Ecto neural progenitor cell (in vitro differentiated cells): ENCODE results near the gene FAM222A.

Experiments
- DNase-seq: peaks from one replicate; pipeline ENCODE4 v3.0.0-alpha.2; 2018; ENCODE audit warnings: low spot score

Gene FAM222A

DNA sequence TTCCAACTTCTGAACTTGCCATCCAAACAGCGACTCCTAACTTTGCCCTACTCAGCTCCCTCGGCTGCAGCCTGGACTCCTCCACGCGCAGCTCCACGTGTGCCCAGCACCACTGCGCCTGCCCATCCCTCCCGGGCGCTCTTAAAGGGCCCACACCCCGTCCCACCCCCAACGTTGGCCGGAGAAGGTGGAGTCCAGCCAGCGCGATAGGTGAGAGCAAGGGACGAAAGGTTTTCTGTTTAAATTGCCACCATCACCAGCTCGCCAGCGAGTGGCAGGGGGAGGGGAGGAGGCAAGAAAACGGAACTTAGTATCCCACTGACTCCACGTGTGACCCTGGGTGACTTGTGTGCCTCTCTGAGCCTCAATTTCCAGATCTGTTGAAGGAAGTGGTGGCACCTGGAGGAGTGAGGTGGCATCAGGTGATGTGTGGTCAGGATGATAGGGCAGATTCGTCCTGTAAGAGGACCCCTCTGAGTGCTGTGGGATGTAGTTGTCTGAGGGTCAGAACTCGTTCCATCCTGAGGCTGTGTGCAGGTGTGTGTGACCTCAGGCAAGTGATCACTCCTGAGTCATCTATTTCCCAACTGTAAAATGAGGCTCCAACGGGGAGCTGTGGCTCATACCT is 59.9 kb downstream of the FAM222A start:
- DNase-seq: no peak

- peak; percentile 90 for DNase-seq
Measured at GRCh38 chr12:109775172-109775881, 61.7 kb downstream of the FAM222A start.

DNA sequence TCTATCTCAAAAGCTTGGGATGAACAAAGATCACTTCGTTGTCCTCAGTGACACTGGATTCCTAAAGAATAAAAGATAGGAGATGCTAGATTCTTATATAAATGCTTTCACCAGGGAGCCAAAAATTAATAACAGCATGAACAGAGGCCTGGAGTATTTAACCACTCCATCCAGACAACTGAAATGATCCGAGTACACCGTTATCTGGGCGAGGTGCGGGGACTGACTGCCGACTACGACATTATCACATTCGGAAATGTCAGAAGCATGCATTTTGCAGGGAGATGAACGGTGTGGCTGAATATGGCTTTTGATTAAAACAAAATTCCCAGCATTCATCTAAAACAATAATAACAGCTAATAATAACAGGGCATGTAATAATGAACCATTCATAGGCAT is 63.0 kb downstream of the FAM222A start:
- no peak for DNase-seq

DNA sequence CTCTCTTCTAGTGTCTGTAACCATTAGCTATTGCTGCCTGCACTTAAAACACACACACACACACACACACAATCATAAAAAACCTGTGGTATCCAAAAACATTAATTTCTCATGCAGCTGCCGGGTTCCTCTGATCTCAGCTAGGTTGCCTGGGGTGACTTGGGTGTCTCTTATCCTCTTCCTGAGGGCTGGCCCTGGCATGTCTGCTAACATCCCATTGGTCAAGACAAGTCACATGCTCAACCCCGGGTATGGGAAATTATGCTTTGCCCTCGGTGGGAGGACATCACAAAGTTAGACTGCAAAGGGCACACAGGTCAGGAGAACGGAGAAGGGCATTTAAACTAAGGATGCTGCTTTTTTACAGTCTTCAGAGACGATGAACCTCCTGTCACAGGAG is 63.9 kb downstream of the FAM222A start:
- DNase-seq: no peak

GRCh38 chr12:109778684-109779083 is 65.1 kb downstream of the FAM222A start:
- DNase-seq: no peak

- no peak for DNase-seq
Measured at GRCh38 chr12:109779382-109779781, 65.8 kb downstream of the FAM222A start.

DNA sequence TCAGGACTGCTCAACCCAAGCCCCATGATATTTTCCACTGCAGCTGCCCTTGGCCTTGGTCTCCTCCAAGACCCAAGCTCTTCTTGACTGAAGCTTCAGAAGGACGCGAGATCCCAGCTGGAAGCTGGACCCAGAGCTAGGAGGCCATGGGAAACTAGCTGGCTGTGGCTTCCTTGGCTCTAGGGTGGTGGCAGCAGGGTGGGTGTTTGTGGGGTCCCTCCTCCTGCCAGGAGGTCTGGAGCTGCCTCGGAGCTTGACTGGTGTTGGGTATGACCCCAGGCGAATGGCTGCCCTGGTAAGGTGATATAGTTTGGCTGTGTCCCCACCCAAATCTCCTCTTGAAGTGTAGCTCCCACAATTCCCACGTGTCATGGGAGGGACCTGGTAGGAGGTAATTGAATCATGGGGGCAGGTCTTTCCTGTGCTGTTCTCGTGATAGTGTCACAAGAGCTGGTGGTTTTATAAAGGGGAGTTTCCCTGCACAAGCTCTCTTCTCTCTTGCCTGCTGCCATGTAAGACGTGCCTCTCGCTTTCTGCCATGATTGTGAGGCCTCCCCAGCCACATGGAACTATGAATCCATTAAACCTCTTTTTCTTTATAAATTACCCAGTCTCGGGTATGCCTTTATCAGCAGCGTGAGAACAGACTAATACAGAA is 68.2 kb downstream of the FAM222A start:
- no peak for DNase-seq

DNA sequence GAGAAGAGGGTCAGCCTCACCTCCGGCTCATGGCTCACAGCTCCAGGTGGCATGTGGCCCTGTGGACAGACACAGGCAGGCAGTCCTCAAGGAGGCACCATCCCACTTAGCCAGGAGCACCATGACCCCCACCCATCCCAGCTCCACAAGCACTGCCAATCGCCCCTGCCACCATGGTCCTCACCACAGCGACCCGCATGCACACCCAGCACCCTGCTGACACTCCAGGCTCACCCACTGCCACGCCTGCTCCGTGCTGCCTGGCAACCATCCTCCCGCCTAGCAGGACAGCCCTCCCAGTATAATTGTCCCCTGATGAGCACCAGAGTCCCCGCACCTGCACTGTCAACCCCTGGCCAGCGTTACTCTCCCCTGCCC is 68.7 kb downstream of the FAM222A start:
- no peak for DNase-seq

DNA sequence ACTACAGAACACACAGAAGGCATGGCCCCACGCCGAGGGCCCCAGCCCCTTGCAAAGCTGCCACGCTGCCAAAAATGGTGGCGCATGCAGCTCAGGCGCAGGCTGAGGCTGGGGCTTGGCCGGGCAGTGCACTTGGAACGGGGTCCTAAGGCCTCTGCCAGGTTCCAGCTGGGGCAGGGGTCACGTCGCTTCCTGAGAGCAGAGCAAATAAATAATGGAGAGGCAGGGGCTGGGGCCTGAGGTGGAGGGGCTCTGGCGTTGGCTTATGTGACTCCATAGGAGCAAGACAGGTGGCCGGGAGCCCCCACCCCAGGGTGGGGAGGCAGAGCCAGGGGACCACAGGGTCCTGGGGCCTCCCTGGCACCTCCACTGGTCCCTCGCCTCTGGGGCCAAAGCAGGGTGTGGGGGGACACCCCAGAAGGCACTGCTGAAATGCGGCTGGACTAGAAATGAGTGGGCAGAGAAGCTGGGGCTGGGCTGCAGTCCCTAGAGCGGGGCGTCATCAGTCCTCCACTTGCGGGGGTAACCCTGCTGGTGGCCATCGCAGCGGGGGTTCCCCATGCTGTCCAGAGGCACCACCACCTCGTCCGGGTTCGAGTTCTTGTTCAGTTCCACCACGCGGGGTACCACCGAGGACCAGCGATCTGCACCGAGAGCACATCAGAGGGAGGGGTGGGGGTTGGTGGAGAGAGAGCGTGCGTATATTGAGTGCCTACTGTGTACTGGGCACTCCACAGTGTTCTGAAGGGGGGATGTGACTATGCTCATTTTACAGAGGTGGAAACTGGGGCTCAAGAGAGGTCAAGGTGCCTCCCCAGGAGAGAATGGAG is 69.7 kb downstream of the FAM222A start:
- DNase-seq: no peak

GRCh38 chr12:109783965-109784244 is 70.3 kb downstream of the FAM222A start:
- DNase-seq: no peak

DNA sequence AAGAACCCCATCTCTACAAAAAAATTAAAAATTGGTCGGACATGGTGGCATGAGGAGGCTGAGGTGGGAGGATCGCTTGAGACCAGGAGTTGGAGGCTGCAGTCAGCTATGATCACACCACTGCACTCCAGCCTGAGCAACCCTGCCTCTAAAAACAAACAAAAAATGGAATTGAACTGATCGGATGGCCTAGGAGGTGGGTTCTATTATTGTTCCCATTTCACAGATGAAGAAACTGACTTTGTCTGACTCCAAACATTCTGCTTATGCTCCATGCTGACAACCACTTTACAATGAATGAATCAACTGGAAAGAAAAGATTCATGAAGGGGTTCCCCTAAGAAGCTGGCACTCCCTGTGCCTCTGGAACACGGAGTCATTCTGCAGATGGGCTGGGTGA is 72.2 kb downstream of the FAM222A start:
- no peak for DNase-seq

DNA sequence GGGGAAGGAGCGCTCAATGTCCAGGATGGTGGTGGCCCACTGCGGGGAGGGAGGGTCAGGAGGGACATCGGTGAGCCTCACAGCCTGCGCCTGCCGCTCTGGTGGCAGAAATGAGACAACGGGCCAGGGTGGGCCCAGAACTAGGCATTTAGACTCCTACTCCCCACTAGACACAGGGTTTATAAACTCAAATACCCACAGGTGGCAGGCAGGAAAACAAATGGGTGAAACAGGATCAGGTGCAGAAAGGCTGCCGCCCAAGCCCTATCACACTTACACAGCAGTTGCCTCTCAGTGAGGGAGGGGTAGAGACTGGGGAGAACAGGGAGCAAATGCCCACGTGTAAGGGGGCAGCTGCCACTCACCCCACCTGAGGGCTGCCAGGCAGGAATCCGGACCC is 73.2 kb downstream of the FAM222A start:
- DNase-seq: no peak

GRCh38 chr12:109789526-109790048 is 76.0 kb downstream of the FAM222A start:
- no peak for DNase-seq

GRCh38 chr12:109792992-109793391 is 79.4 kb downstream of the FAM222A start:
- no peak for DNase-seq

DNA sequence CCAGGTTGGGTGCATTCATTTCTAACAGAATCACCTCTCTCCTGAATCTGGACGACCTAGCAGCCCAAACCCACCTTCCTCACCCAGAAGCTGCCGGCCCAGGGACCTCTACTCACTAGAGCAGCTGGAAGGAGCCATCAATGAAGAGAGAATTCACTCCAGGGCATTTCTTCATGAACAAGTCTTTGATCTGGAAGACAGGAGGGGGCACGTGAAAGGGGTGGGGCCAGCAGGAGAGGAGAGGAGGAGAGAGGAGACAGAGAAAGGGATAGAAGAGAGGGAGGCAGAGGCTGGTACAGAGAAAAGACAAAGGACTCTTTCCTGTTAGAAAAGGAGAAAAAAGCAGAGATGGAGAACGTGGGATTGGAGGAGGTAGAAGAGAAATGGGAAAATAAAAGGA is 79.8 kb downstream of the FAM222A start:
- DNase-seq: no peak

DNA sequence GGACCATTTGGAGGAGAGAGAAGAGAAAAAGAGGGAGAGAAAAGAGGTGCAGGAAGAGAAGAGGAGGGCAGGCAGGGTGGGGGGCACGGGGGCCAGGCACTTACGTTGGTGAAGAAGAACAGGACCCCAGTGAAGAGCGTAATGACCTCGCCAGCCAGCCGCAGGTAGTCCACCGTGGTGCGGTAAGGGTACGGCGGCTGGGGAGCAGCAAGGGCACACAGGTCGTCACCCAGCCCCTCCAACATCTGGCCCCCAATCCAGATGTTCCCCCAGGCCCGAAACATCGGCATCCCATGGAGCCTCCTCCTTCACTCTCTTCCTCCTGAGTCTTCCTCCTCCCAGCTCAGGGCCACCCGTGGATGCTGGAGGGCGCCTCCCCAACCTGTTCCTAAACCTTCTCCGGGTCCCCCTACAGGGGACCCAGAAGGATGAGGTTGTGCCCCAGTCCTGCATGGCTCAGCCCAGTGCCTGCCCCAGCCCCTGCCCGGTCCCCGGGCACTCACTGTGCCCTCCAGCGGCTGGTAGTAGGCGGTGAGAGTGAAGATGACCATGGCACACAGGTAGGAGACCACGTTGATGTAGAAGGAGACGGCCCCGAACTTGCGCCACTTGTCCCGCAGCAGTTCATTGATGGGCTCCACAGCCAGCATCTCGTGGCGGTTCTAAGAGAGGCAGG is 80.3 kb downstream of the FAM222A start:
- no peak for DNase-seq

DNA sequence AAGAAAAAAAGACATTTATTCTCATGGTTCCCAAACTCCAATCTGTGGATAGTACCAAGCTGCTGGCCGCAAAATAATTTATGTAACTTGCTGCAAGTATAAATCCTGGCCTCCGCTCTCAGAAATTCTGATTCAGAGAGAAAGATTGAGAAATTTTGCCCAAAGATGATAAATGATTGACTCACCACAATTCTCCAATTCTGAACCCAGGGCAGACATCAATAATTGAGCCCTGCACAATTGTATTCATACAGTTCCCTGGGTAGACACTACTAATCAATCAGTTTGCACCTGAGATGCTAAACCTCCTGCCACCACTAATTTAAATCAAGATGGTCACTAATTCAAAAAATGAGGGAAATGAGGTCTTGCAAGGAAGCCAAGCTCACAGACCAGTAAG is 81.4 kb downstream of the FAM222A start:
- no peak for DNase-seq

DNA sequence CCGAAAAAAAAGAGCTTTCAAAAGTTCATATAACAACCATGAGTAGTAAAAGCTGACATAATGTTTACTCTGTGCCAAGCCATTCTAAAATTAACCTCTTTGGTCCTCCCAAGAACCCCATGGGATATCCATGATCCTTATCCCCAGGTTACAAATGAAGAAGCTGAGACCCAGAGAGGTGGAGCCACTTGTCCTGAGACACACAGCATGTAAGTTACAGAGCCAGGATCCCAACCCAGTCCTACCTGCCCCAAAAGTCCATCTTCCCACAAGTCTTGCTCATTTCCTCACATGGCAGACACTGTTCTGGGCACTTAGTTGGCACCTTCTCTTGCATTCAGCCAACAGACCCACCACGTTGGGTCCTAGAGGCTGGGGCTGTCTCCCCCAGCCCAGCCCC is 82.4 kb downstream of the FAM222A start:
- no peak for DNase-seq

- no peak for DNase-seq
Measured at GRCh38 chr12:109797905-109798669, 84.5 kb downstream of the FAM222A start.

DNA sequence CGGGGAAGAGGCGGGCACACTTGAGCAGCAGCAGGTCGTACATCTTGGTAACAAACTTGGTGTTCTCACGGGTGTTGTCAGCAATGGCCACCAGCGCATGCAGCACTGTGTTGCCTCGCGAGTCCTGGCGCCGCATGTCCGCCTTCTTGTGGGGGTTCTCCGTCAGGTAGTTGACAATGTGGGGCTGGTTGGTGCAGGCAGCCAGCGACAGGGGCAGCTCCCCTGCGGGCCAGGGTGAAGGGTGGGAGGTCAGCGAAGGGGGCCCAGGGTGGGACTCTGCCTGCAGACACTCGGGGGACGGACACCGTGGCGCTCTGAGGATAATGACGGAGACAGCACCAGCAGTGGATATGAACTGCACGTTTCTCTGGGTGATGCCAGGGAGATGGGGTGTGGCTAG is 85.1 kb downstream of the FAM222A start:
- no peak for DNase-seq

- no peak for DNase-seq
Measured at GRCh38 chr12:109800536-109800935, 86.9 kb downstream of the FAM222A start.
